ENCODE measurements around the gene FUS.
"Not testable (repeated sequence)": the region's sequence is repeated elsewhere in the genome, so short reads cannot be mapped to it uniquely, and the experiment has no call there.

Gene FUS

GRCh38 chr16:31133046-31133501, 46.9 kb upstream of the FUS start:
- no peak overlapping the region for H3K4me3 ChIP-seq (ENCODE audit: low read depth, low read length)
- TF ChIP-seq CTCF (IDR thresholded peaks at IDR 0.05; ENCODE audit: low read depth, low read length, missing control alignments) = no peak
- no peak for DNase-seq (ENCODE audit: low read depth)

- no peak for DNase-seq (ENCODE audit: low read depth)
- no peak overlapping the region for H3K4me3 ChIP-seq (ENCODE audit: low read depth, low read length)
- no peak for TF ChIP-seq CTCF (IDR thresholded peaks at IDR 0.05; ENCODE audit: low read depth, low read length, missing control alignments)
Measured at GRCh38 chr16:31134091-31134571, 45.8 kb upstream of the FUS start.

- no peak overlapping the region for H3K4me3 ChIP-seq (ENCODE audit: low read depth, low read length)
- no peak for DNase-seq (ENCODE audit: low read depth)
- no peak for TF ChIP-seq CTCF (IDR thresholded peaks at IDR 0.05; ENCODE audit: low read depth, low read length, missing control alignments)
Measured at GRCh38 chr16:31134625-31135534, 45.1 kb upstream of the FUS start.

- DNase-seq (ENCODE audit: low read depth) = no peak
- no peak within 1 kb of the TSS for H3K4me3 ChIP-seq (ENCODE audit: low read depth, low read length)
- no peak for TF ChIP-seq CTCF (IDR thresholded peaks at IDR 0.05; ENCODE audit: low read depth, low read length, missing control alignments)
Measured at GRCh38 chr16:31135535-31136286, 44.2 kb upstream of the FUS start, which contains the start of gene PRSS8. Gene PRSS8 (minus strand): TSS chr16:31135727. CDS start chr16:31135498, 229 bp downstream.

- no peak overlapping the region for H3K4me3 ChIP-seq (ENCODE audit: low read depth, low read length)
- DNase-seq (ENCODE audit: low read depth) = no peak
- no peak for TF ChIP-seq CTCF (IDR thresholded peaks at IDR 0.05; ENCODE audit: low read depth, low read length, missing control alignments)
Measured at GRCh38 chr16:31136287-31136662, 43.7 kb upstream of the FUS start.

- not testable (repeated sequence) for H3K4me3 ChIP-seq (ENCODE audit: low read depth, low read length); DNase-seq (ENCODE audit: low read depth)
Measured at GRCh38 chr16:31136822-31137499, 43.0 kb upstream of the FUS start.

Measured in GM12864 (cell line).